ENCODE measurements around the gene CAV2. TPM values are rescaled to one million over a fixed set of nuclear protein-coding genes. Genes with fewer than 3 reads are reported as not detected.

The CAV2 gene
- total and polyA plus RNA-seq, 3 donors from 2014 or later, result 33.0 to 40.2 (median 33.5) TPM

- H3K4me3 ChIP-seq, result no peak overlapping the region
- no peak overlapping the region for H3K27ac ChIP-seq
- no peaks in the 10 kb centered on the region for H3K27me3 ChIP-seq
- 87 to 95% methylated on average over 2 of the region's 2 CpGs for WGBS, 2 donors
- intact Hi-C loops (cut with DNase I; ENCODE audit: low total_unique reads), result no loop called here
- TF ChIP-seq CTCF (IDR thresholded peaks at IDR 0.05), result no peak
- TF ChIP-seq POLR2A (IDR thresholded peaks at IDR 0.05), result no peak
- no peaks in the 10 kb centered on the region for H3K36me3 ChIP-seq (ENCODE audit: low read depth, missing control alignments)
- DNase-seq, result no peak
- H3K4me1 ChIP-seq, result no peaks in the 10 kb centered on the region
- H3K9me3 ChIP-seq, result no peaks in the 10 kb centered on the region
Measured at GRCh38 chr7:116465125-116465524, 34.4 kb upstream of the CAV2 start.

GRCh38 chr7:116468534-116468933, 31.0 kb upstream of the CAV2 start:
- TF ChIP-seq CTCF (IDR thresholded peaks at IDR 0.05), result no peak
- no peak for TF ChIP-seq POLR2A (IDR thresholded peaks at IDR 0.05)
- H3K27me3 ChIP-seq, result no peaks in the 10 kb centered on the region
- intact Hi-C loops (cut with DNase I; ENCODE audit: low total_unique reads), result no loop called here
- no peaks in the 10 kb centered on the region for H3K9me3 ChIP-seq
- H3K4me3 ChIP-seq, result no peak overlapping the region
- DNase-seq, result no peak
- 81 to 89% methylated on average over 2 of the region's 2 CpGs for WGBS, 2 donors
- no peak overlapping the region for H3K27ac ChIP-seq
- no peaks in the 10 kb centered on the region for H3K36me3 ChIP-seq (ENCODE audit: low read depth, missing control alignments)
- H3K4me1 ChIP-seq, result no peaks in the 10 kb centered on the region

GRCh38 chr7:116477625-116478024, 21.9 kb upstream of the CAV2 start:
- Histone ChIP-seq H3K4me3 (no peak overlapping the region), H3K4me1 (no peaks in the 10 kb centered on the region), H3K36me3 (ENCODE audit: low read depth, missing control alignments) (no peaks in the 10 kb centered on the region), H3K9me3 (no peaks in the 10 kb centered on the region), H3K27me3 (no peaks in the 10 kb centered on the region), H3K27ac (no peak overlapping the region)
- DNase-seq, result no peak
- 54 to 97% methylated on average over 1 of the region's 1 CpG for WGBS, 2 donors
- TF ChIP-seq CTCF (IDR thresholded peaks at IDR 0.05) (no peak), POLR2A (IDR thresholded peaks at IDR 0.05) (no peak)
- intact Hi-C loops (cut with DNase I; ENCODE audit: low total_unique reads), result no loop called here

DNA sequence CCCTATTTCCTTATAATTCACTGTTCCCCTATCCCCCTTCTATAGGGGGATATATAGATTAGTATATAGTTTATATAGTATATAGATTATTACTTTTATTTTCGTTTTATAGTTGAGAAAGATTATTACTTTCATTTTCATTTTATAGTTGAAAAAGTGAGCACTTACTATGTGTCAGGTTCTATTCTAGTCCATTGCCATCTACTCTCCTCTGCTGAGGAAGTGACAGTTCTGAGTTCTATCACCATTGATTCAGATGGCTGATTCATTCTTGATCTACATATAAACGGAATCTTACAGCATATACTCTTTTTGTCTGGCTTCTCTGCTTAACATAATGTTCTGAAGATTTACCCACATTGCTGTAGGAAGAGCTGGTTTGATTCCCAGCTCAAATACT, 20.7 kb upstream of the CAV2 start:
- intact Hi-C loops (cut with DNase I; ENCODE audit: low total_unique reads), result no loop called here
- H3K9me3 ChIP-seq, result no peaks in the 10 kb centered on the region
- whole genome bisulfite sequencing, 2 donors, result 73 to 76% methylated on average over 2 of the region's 2 CpGs

More for the DNA sequence above, 20.7 kb upstream of the CAV2 start:
- Histone ChIP-seq H3K27me3 (no peaks in the 10 kb centered on the region), H3K36me3 (ENCODE audit: low read depth, missing control alignments) (no peaks in the 10 kb centered on the region), H3K4me3 (no peak overlapping the region), H3K4me1 (no peaks in the 10 kb centered on the region), H3K27ac (no peak overlapping the region)
- DNase-seq, result no peak
- no peak for TF ChIP-seq POLR2A (IDR thresholded peaks at IDR 0.05)
- TF ChIP-seq CTCF (IDR thresholded peaks at IDR 0.05), result no peak

Measured in testis (tissue), 3 donors.